Measurements from ENCODE around the gene FHOD3.

FHOD3 gene

GRCh38 chr18:36341944-36342343, 44.4 kb downstream of the FHOD3 start:
- DNase-seq (ENCODE audit: insufficient read length, low spot score) (no peak), FAIRE-seq (no peak)
- TF ChIP-seq, protein P1, sequence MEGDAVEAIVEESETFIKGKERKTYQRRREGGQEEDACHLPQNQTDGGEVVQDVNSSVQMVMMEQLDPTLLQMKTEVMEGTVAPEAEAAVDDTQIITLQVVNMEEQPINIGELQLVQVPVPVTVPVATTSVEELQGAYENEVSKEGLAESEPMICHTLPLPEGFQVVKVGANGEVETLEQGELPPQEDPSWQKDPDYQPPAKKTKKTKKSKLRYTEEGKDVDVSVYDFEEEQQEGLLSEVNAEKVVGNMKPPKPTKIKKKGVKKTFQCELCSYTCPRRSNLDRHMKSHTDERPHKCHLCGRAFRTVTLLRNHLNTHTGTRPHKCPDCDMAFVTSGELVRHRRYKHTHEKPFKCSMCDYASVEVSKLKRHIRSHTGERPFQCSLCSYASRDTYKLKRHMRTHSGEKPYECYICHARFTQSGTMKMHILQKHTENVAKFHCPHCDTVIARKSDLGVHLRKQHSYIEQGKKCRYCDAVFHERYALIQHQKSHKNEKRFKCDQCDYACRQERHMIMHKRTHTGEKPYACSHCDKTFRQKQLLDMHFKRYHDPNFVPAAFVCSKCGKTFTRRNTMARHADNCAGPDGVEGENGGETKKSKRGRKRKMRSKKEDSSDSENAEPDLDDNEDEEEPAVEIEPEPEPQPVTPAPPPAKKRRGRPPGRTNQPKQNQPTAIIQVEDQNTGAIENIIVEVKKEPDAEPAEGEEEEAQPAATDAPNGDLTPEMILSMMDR (IDR thresholded peaks at IDR 0.05; ENCODE audit: insufficient read depth, missing control alignments): no peak

DNA sequence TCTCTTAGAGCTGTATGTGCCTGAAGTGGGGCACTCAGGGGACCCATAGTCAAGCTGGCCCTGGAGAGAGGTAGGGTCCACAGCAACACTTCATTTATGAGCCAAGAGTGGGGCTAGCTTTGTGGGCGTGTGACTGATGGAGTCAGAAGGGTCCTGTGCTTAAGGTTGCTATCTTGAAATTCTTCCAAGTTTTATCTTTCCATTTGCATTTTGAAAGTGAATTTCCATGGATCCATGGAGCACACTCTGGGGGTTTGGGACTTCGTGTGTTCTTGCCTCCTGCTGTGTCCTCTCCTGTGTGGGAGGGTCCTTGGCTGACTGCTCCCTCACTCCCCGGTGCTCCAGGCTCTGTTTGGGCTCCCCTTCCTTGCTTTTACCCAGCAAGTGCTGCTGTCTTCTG, 50.8 kb downstream of the FHOD3 start:
- FAIRE-seq: no peak
- TF ChIP-seq, protein P1 (IDR thresholded peaks at IDR 0.05; ENCODE audit: insufficient read depth, missing control alignments): no peak
- no peak for DNase-seq (ENCODE audit: insufficient read length, low spot score)

DNA sequence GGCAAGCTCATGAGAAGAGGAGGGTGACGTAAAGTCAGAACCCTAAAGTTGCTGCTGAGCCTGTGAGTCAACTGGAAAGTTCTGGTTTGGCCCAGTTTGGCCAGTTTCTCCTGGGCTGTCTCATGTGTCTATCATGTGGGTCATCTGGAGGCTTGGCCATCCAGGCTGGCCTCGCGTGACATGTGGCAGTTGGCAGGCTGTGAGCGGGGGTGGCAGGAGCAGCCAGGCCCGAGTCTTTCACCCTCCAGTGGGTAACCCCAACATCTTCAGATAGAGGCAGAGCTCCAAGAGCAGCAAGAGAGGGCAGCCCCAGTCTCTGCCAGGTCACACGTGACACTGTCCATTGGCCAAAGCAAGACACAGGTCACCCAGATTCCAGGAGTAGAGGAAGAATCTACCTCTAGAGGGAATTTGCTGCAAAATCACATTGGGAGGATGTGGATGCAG, 51.5 kb downstream of the FHOD3 start:
- no peak for FAIRE-seq
- DNase-seq (ENCODE audit: insufficient read length, low spot score): no peak
- TF ChIP-seq, protein P1 (IDR thresholded peaks at IDR 0.05; ENCODE audit: insufficient read depth, missing control alignments): no peak

GRCh38 chr18:36349552-36349951, 52.0 kb downstream of the FHOD3 start:
- FAIRE-seq (no peak), DNase-seq (ENCODE audit: insufficient read length, low spot score) (no peak)
- TF ChIP-seq, protein P1 (IDR thresholded peaks at IDR 0.05; ENCODE audit: insufficient read depth, missing control alignments): no peak

DNA sequence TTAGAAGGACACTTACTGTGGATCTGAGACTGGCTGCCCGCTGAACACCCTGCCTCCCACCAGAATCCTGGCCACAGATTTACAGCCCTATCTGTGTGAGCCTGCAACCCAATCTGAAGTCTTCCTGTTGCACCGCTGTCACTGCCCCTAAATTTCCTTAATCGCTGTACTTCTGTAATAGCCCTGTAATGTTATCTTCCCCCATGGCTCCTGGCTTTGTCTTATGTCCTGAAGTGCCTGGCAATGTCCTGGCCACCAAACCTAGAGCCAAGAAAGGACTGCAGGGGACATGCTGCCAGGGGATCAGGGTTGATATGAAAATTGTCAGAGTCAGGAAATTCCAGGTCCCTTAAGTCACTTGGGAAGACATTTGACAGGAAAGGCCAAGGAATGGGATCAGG, 52.7 kb downstream of the FHOD3 start:
- FAIRE-seq (no peak), DNase-seq (ENCODE audit: insufficient read length, low spot score) (no peak)
- TF ChIP-seq, protein P1 (IDR thresholded peaks at IDR 0.05; ENCODE audit: insufficient read depth, missing control alignments): no peak

GRCh38 chr18:36350839-36351469, 53.4 kb downstream of the FHOD3 start:
- TF ChIP-seq, protein P1 (IDR thresholded peaks at IDR 0.05; ENCODE audit: insufficient read depth, missing control alignments): no peak
- FAIRE-seq (peak; percentile 58), DNase-seq (ENCODE audit: insufficient read length, low spot score) (no peak)

GRCh38 chr18:36352384-36352783, 54.9 kb downstream of the FHOD3 start:
- DNase-seq (ENCODE audit: insufficient read length, low spot score) (no peak), FAIRE-seq (peak; percentile 21)
- TF ChIP-seq, protein P1 (IDR thresholded peaks at IDR 0.05; ENCODE audit: insufficient read depth, missing control alignments): no peak
